Prostate gland (tissue), 2 donors: ENCODE measurements around the gene SHISAL2A.

Experiments
- POLR2A ChIP-seq: fragments of 450-650 bp; IDR thresholded peaks from one replicate; pipeline ENCODE4 v1.6.1; 2016; ENCODE audit warnings: antibody characterized with exemption, mild to moderate bottlenecking
- POLR2AphosphoS5 ChIP-seq: sonication (generic); formaldehyde crosslinking; IDR thresholded peaks from one replicate; pipeline ENCODE4 v1.6.1; 2017; ENCODE audit warnings: antibody characterized with exemption
- TF ChIP-seq, protein P1 (sequence below), 4 experiments: fragments of 200-600 bp in 2 of 4; fragments of 450-650 bp in 2 of 4; sonication (generic) in 2 of 4; IDR thresholded peaks; 1 replicate in 3 of 4; 2 replicates in 1 of 4; pipeline ENCODE4 v1.5.1; 2016 to 2019; ENCODE audit warnings: antibody characterized with exemption in 4 of 4, mild to moderate bottlenecking in 2 of 4, moderate library complexity in 2 of 4

- TF ChIP-seq, protein P1, sequence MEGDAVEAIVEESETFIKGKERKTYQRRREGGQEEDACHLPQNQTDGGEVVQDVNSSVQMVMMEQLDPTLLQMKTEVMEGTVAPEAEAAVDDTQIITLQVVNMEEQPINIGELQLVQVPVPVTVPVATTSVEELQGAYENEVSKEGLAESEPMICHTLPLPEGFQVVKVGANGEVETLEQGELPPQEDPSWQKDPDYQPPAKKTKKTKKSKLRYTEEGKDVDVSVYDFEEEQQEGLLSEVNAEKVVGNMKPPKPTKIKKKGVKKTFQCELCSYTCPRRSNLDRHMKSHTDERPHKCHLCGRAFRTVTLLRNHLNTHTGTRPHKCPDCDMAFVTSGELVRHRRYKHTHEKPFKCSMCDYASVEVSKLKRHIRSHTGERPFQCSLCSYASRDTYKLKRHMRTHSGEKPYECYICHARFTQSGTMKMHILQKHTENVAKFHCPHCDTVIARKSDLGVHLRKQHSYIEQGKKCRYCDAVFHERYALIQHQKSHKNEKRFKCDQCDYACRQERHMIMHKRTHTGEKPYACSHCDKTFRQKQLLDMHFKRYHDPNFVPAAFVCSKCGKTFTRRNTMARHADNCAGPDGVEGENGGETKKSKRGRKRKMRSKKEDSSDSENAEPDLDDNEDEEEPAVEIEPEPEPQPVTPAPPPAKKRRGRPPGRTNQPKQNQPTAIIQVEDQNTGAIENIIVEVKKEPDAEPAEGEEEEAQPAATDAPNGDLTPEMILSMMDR (IDR thresholded peaks at IDR 0.05): no peak
- TF ChIP-seq POLR2AphosphoS5 (no peak), POLR2A (no peak)
Observed at GRCh38 chr1:52679048-52679447, 46.1 kb downstream of the SHISAL2A start.
